GDM1 (cell line): ENCODE results near the gene ACKR3.

Experiments used
- DNase-seq: peaks from one replicate; lab custom pipeline; 2025; lab: John Stamatoyannopoulos, UW

ACKR3 gene

GRCh38 chr2:236587861-236588815 is 18.5 kb downstream of the ACKR3 start:
- DNase-seq, result no peak

- DNase-seq, result no peak
Measured at GRCh38 chr2:236588932-236589592, 19.4 kb downstream of the ACKR3 start.

GRCh38 chr2:236590846-236591245 is 21.2 kb downstream of the ACKR3 start:
- DNase-seq, result no peak

- no peak for DNase-seq
Measured at GRCh38 chr2:236592821-236593220, 23.2 kb downstream of the ACKR3 start.

GRCh38 chr2:236593531-236593930 is 23.9 kb downstream of the ACKR3 start:
- no peak for DNase-seq

- no peak for DNase-seq
Measured at GRCh38 chr2:236593956-236594355, 24.3 kb downstream of the ACKR3 start.

GRCh38 chr2:236597629-236598028 is 28.0 kb downstream of the ACKR3 start:
- DNase-seq, result no peak

- no peak for DNase-seq
Measured at GRCh38 chr2:236599059-236599458, 29.4 kb downstream of the ACKR3 start.

GRCh38 chr2:236600158-236600557 is 30.5 kb downstream of the ACKR3 start:
- DNase-seq, result no peak

- no peak for DNase-seq
Measured at GRCh38 chr2:236600892-236601291, 31.3 kb downstream of the ACKR3 start.

GRCh38 chr2:236601316-236602202 is 31.9 kb downstream of the ACKR3 start:
- DNase-seq, result no peak

- DNase-seq, result no peak
Measured at GRCh38 chr2:236602678-236603077, 33.1 kb downstream of the ACKR3 start.

- no peak for DNase-seq
Measured at GRCh38 chr2:236603361-236604015, 33.9 kb downstream of the ACKR3 start.

GRCh38 chr2:236604575-236605344 is 35.1 kb downstream of the ACKR3 start:
- DNase-seq, result no peak

GRCh38 chr2:236605345-236605734 is 35.7 kb downstream of the ACKR3 start:
- DNase-seq, result no peak

- DNase-seq, result no peak
Measured at GRCh38 chr2:236606023-236606422, 36.4 kb downstream of the ACKR3 start.

GRCh38 chr2:236607471-236608187 is 38.0 kb downstream of the ACKR3 start:
- no peak for DNase-seq

GRCh38 chr2:236608188-236608525 is 38.5 kb downstream of the ACKR3 start:
- DNase-seq, result no peak

- no peak for DNase-seq
Measured at GRCh38 chr2:236608710-236609109, 39.1 kb downstream of the ACKR3 start.
